ENCODE results near the gene LANCL2.

Gene LANCL2

DNA sequence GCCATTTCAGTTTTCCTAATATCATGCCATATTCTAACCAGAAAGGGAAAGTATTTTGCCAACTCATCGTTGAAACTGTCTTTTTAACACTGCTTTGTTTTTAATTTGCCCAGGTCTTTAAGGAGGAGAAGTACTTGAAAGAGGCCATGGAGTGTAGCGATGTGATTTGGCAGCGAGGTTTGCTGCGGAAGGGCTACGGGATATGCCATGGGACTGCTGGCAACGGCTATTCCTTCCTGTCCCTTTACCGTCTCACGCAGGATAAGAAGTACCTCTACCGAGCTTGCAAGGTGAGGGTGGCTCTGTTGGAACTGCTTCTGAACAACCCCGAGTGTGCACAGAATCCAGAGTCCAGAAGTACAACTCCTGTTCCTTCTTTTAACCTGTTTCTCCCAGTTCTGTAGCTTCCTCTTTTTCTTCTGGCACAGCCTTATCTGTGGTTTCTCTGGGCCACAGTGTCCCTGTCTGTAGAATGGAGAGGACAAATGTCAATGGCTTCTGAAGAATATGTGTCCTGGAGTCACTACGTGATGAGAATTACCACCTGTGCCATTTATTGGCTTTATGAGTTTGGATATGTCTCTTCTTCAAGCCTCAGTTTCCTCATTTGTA lies 60.1 kb downstream of the LANCL2 start:
- in situ Hi-C loops (cut with MboI; ENCODE audit: low sequenced_read_pairs, unreplicated experiment) = no loop called here
- DNase-seq (ENCODE audit: low spot score) = no peak
- no peak for TF ChIP-seq CTCF (IDR thresholded peaks at IDR 0.05; ENCODE audit: borderline replicate concordance, control extremely low read depth, extremely low read depth, insufficient read depth, missing control alignments)

DNA sequence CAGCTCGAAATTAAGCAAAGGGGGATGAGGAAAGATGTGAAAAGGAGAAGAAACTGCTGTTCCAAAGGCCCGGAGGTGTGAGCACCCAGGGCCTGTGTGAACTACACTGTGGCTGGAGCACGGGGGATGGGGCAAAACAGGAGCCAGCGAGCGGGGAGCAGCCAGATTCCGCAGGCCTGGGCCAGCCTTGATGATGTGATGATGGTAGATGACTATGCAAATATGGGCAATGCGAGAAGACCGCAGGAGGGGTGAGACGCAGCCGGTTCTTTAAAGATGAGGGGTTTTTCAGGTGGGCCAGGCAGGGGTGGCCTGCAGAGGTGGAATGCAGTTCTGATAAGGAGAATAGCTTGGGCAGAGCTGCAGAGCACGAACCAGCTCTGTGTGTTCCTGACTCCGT lies 61.5 kb downstream of the LANCL2 start:
- no peak for TF ChIP-seq CTCF (IDR thresholded peaks at IDR 0.05; ENCODE audit: borderline replicate concordance, control extremely low read depth, extremely low read depth, insufficient read depth, missing control alignments)
- DNase-seq (ENCODE audit: low spot score) = no peak

DNA sequence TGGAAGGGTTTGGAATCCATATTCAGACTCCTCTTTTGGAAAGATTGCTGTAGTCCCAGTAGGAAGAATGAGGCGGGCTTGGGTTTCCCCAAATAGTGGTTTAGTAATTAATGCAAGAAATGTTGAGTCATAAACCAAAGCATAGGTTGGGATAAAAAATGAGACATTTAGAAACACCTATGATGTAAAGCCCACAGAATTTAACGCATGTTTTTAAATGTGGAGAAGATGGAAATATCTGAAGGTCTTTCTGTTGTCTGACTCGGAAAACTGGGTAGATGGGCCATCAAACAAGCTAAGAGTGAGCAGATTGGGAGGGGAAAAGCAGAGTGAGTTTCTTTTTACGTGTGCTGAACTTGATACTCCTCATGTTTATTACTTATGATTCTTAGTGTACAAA lies 62.2 kb downstream of the LANCL2 start:
- DNase-seq (ENCODE audit: low spot score) = no peak
- no peak for TF ChIP-seq CTCF (IDR thresholded peaks at IDR 0.05; ENCODE audit: borderline replicate concordance, control extremely low read depth, extremely low read depth, insufficient read depth, missing control alignments)
- in situ Hi-C loops (cut with MboI; ENCODE audit: low sequenced_read_pairs, unreplicated experiment) = no loop called here

More for the DNA sequence above, 61.5 kb downstream of the LANCL2 start:
- in situ Hi-C loops (cut with MboI; ENCODE audit: low sequenced_read_pairs, unreplicated experiment) = no loop called here

- in situ Hi-C loops (cut with MboI; ENCODE audit: low sequenced_read_pairs, unreplicated experiment) = no loop called here
- no peak for DNase-seq (ENCODE audit: low spot score)
- TF ChIP-seq CTCF (IDR thresholded peaks at IDR 0.05; ENCODE audit: borderline replicate concordance, control extremely low read depth, extremely low read depth, insufficient read depth, missing control alignments) = no peak
These were observed 62.7 kb downstream of the LANCL2 start for GRCh38 chr7:55427800-55428199.

DNA sequence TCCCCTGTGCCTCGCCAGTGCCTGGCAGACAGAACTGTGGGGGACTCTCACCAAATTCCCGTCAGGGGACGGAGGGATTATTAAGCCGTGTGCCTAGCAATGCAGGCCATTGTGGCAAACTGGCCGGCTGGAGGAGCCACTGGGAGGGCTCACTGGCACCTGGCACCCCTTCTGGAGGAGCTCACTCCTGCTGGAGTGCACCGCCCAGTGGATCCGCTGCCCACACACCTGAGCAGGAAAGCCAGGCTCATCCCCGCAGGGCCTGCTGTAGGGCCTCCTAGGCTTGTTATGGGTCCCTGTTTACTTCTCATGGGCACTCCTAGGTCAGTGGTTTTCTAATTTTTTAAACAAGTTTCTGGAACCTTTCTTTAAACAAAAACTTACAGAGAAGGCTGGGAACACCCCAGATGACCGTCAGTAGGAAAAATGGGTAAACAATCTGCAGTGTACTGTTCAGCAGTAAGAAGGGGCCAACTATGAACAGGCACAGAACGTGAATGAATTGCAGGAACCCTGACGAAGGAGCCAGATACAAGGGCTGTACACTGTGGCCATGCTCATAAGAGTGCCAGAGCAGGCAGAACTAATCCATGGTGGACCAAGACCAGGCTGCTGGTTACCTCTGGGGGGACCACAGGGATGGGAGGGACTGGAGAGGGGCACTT lies 64.8 kb downstream of the LANCL2 start:
- DNase-seq (ENCODE audit: low spot score) = no peak
- TF ChIP-seq CTCF (IDR thresholded peaks at IDR 0.05; ENCODE audit: borderline replicate concordance, control extremely low read depth, extremely low read depth, insufficient read depth, missing control alignments) = no peak
- in situ Hi-C loops (cut with MboI; ENCODE audit: low sequenced_read_pairs, unreplicated experiment) = no loop called here

GRCh38 chr7:55431898-55432297 lies 66.8 kb downstream of the LANCL2 start:
- DNase-seq (ENCODE audit: low spot score) = no peak
- in situ Hi-C loops (cut with MboI; ENCODE audit: low sequenced_read_pairs, unreplicated experiment) = no loop called here
- TF ChIP-seq CTCF (IDR thresholded peaks at IDR 0.05; ENCODE audit: borderline replicate concordance, control extremely low read depth, extremely low read depth, insufficient read depth, missing control alignments) = no peak

Measured in GM13976 (cell line).